ENCODE measurements around the gene MVK.

DNA sequence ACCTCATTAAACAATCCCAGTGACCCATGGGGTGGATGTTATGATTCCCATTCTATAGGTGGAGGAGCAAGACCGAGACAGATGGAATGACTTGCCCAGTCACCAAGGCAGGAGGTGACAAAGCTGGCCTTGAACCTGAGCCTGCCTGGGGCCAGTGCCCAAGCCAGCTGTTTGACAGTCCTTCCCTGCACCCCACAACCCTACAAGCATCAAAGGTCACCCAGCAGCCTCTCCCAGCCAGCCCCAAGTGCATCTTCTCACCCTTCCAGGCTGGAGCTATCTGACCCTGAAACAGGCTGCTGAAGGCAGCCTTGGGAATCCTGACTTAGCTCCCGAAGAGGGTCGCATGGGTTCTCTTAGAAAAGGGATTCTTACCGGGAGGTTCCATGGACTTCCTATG, 20.6 kb upstream of the MVK start:
- no peak for TF ChIP-seq EZH2 (IDR thresholded peaks at IDR 0.05; ENCODE audit: low read length, missing control alignments)
- TF ChIP-seq, protein P1, sequence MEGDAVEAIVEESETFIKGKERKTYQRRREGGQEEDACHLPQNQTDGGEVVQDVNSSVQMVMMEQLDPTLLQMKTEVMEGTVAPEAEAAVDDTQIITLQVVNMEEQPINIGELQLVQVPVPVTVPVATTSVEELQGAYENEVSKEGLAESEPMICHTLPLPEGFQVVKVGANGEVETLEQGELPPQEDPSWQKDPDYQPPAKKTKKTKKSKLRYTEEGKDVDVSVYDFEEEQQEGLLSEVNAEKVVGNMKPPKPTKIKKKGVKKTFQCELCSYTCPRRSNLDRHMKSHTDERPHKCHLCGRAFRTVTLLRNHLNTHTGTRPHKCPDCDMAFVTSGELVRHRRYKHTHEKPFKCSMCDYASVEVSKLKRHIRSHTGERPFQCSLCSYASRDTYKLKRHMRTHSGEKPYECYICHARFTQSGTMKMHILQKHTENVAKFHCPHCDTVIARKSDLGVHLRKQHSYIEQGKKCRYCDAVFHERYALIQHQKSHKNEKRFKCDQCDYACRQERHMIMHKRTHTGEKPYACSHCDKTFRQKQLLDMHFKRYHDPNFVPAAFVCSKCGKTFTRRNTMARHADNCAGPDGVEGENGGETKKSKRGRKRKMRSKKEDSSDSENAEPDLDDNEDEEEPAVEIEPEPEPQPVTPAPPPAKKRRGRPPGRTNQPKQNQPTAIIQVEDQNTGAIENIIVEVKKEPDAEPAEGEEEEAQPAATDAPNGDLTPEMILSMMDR (conservative IDR thresholded peaks at IDR 0.05 in 1 of 2, IDR thresholded peaks at IDR 0.05 in 1 of 2; ENCODE audit: low read depth in 1 of 2, low read length in 2 of 2): no peak

All from fibroblast of lung (primary cell).